ENCODE results near the gene UBC.
"Not testable (repeated sequence)": the region's sequence is repeated elsewhere in the genome, so short reads cannot be mapped to it uniquely, and the experiment has no call there.

UBC gene

DNA sequence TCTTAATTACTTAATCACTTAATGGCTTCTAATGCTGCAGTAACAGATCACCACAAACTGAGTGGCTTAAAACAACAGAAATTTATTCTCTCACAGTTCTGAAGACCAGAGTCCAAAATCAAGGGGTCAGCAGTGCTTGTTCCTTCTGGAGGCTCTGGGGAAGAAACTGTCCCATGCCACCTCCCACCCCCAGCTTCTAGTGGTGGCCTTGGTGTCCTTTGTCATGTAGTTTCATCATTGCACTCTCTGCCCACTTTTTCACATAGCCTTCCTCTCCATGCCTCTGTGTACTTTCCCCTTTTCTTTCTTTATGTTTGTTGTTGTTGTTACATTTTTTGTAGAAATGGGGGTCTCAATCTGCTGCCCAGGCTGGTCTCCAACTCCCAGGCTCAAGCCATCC lies 16.1 kb upstream of the UBC start:
- DNase-seq, result no peak

DNA sequence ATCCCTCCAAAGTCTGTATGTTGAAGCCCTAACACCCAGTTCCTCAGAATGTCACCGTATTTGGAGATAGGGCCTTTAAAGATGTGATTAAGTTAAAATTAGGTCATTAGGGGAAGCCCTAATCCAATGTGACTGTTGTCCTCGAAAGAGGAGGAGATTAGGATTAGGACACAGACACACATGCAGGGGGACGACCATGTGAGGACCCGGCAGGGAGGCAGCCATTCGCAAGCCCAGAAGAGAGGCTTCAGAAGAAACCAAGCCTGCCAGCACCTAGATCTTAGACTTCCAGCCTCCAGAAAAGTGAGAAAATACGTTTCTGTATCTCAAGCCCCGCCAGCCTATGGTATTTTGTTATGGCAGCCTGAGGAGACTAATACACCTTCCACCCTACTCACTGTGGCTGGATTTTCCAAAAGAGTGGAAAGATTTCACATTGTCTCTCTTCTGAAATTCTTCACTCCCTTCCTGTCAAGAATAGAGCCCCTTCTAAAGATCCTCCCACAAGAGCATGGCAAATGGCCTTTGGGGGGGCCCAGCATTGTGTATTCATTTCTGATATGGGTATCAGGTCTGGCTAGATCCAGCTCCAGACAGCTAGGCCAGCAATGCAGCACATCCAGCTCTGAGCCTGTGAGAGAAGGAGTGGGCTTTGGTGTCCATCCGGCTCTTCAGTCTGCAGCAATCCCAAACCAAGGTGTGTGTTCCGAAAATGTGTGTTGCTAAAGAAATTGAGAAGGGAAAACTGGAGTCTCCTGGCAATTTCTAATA lies 15.4 kb upstream of the UBC start:
- DNase-seq, result no peak

DNA sequence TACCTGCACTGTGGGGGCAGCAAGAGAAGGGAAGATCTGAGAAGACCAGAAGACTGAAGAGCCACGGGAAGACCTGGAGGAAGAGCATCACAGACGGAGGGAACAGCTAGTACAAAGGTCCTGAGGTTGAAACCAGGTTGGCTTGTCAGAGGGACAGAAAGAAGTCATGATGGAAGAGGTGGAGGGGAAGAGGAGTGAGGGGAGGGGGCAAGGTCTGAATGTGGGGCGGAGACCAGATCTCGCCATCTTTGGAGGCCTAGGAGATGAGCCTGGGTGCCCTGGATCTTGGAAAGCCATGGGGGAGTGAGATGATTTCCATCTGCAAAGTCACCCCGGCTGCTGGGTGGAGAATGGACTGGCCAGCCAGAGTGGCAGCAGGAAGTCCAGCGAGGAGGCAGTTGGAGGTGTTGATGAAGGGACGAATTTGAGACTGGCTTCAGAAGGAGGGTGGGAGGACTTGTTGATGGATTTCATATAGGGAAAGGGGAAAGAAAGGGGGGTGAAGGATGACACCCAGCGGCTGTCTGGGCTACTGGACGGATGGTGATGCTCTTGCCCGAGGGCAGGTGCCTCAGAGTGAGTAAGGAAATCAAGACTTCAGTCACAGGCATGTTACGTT lies 14.6 kb upstream of the UBC start:
- no peak for DNase-seq

DNA sequence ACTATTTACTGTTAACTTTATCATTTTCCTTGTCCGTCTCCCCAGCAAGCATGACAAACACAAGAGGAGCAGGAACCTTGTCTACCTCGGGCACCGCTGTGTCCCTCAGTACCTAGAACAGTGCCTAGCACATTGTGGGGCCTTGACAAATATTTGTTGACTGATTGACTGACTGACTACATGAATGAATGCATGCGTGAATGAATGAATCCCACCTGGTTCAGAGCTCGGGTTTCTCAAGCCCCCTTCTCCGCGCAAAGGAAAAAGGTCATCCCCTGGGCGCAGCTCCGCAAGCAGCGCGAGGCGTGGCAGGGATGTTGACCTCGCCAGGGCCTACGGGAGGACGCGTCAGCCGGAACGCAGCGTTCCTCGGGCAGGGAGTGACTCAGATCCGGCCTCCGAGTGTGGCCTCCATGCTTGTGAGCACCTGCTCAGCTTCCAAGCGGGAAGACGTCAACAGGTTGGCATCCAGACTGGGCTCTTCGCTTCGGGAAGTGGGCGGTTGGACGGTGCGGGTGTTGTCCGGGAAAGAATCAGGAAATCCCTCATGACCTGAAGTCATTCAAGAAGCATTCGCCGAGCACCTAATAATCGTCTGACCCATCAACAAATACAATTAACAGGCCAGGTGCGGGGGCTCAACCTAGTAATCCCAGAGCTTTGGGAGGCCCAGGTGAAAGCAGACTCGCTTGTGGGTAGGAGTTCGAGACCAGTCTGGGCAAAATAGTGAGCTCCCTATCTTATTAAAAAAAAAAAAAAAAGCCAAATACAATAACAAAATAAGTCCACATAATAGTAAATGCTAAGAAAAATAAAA lies 13.9 kb upstream of the UBC start:
- peak; percentile 80 for DNase-seq

DNA sequence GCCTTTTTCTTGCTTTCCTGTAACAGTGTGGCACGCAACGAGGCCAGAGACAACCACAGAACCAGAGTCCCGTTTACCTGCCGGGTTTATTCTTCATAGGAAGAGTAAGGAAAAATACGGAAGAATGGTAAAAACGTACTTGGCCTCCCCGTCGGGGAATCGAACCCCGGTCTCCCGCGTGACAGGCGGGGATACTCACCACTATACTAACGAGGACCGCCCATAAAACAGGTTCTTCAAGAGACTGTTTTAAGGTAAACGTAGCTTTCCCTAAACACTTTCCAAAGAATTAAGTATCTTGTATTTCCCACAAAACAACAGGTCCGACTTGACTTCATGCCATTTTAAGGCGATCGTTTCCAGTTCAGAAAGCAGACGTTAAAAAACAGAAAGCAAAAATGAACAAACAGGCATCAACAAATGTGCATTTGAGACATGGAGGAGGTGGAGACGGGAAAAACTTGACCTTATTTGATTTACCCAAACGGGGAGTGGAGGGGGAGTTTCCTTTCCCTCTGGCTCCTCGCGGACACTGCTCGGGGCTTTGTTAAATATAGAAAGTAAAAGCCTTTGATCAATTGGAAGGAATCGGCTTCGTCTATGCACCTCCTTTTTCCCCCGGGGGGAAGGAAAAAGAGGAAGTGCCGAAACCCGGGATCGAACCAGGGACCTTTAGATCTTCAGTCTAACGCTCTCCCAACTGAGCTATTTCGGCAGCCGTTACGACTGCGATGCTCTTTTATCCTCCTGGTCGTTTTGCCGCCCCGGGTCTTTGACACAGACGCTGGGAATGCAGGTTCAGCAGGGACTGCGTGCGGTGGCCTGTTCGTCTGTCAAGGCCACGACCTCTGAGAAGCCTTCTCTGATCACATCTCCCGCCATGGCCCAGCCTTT lies 13.0 kb upstream of the UBC start:
- DNase-seq, result peak; percentile 86

DNA sequence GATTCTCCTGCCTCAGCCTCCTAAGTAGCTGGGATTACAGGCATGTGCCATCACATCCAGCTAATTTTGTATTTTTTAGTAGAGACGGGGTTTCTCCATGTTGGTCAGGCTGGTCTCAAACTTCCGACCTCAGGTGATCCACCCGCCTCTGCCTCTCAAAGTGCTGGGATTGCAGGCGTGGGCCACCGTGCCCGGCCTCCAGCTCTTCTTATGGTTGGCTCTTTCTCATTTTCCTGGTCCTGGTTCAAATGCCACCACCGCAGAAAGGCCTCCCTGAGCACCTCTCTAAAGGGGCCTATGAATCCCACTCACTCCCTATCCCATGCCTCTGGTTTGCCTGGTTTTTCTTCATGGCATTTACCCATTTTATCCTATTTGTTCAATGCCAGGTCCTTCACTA lies 11.3 kb upstream of the UBC start:
- not testable (repeated sequence) for DNase-seq

DNA sequence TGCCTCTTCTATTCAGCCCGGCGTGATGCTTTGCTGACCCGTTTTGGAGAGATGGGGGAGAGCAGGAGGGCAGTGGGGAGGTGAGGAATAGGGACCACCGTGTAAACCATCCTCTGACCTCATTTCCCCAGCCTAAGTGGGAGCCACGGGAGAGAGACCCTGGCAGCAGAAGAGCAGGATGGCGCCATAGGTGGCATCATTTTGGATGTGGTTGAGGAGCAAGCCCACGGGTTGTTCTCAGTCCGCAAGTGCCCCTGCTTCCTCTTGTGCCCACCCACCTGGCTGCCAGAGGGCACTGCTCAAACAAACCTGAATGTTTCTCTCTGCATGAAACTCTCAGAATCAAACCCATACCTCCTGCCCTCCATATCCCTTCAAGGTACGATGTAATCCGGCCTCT lies 10.7 kb upstream of the UBC start:
- DNase-seq, result no peak

DNA sequence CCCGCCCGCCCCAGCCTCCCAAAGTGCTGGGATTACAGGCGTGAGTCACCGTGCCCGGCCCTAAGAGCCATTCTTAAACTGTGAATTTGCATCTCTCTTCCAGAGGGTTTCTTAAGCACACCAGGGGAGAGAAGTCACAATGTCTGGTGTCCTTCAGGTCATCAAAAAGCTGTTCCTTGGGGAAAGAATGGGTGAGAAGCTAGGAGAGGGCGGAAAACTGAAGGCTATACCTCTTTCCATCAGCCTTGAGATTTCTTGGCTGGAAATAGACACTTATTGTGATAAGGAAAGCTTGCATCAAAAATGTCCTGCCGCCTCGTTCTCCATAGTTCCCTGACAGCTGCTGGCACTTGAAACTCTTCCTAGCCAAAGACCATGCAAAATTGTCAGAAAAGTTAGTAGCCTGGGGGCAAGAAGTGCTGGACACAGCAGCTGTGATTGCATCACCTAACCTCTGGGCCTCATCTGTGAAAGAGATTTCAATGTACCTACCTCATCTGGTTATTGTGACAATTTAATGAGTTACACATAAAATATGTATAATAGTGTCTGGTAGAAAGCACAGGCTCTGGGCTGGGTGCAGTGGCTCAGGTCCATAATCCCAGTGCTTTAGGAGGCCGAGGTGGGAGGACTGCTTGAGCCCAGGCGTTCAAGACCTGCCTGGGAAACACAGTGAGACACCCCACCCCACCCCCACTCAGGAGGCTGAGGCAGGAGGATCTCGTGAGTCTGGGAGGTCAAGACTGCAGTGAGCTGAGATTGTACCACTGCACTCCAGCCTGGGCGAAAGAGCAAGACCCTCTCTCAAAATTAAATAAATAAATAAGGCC lies 9.7 kb upstream of the UBC start:
- peak; percentile 74 for DNase-seq

DNA sequence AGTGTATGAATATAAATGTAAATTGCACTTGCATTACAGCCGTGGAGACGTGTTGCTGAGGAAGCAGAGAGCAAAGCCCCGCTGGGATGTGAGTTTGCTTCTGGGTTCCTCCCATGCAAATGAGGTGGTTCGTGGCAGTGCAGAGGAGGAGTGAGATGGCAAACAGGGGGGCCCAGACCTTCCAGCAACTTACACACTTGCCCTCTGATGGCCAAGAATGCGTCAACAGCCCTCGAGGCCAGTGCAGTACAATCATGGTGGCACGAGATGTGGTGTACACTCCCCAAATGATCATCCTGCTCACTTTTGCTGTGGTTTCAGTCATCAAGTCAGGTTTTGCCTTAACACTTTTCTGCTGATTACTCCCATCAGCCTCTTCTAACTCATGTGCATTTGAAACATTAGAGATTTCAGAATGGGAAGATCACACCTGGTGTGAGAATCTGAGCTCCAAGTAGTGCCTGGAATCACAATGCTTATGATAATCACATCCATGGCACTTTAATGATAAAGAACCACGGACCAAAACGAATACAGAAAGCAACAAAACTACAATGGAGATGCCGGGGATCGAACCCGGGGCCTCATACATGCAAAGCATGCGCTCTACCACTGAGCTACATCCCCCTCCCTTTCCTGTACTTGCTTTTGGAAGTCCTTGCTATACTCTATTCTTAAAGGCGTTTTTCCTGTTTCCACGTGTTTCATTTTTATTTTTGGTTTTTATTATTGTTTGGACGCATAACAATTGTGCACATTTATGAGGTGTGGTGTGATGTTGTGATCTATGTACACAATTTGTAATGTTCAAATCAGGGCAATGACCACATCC lies 7.0 kb upstream of the UBC start:
- peak; percentile 67 for DNase-seq

DNA sequence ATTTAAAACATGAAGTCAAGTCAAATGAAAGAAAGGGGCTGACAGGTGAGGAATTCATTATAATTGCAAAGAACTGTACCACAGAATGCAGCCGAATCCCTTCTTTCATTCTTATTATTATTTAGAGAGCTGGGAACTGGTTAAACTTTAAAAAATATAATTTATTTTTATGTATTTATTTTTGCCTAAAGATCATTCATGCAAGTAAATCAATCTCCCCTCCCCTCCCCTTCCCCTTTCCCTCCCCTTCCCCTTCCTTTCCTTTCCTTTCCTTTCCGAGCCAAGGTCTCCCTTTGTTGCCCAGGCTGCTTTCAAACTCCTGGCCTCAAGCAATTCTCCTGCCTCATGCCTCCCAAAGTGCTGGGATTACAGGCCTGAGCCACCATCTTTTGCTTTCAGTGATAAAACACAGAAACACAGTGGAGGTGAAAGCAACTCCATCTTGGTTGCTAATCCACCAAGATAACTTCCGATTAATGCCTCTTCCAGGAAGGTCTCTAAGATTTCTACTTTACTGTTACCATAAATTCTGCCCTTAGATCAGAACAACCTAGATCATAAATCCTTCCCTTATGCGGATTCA lies 6.0 kb upstream of the UBC start:
- DNase-seq, result no peak

DNA sequence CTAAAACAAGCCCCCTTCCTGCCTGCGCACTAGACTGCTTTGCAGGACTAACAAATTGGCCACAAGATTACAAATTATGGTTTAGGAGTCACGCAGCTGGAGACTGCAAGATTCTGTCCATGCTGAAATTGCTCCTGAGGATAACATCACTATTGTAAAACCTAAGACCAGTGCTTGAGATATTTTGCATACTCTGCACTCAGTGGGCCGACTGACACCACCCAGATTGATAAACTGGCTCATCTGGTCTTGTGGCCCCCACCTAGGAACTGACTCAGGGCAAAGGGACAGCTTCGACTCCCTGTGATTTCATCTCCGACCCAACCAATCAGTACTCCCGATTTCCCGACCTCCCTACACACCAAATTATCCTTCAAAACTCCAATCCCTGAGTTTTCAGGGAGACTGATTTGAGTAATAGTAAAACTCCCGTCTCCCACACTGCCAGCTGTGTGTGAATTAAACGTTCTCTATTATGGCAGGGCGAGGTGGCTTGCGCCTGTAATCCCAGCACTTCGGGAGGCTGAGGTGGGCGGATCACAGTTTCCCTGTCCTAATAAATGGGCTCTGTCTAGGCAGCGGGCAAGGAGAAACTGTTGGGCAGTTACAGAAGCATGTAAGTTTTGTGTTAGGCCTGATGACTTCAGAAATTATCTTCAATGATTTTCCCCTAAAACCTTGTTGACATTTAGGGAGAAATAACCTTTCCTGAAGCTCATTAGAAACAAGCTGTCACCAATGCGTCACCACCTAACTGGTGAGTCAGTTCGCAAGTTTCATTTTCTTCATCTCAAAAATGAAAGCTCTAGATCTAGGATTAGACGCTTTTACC lies 5.3 kb upstream of the UBC start:
- DNase-seq, result no peak

DNA sequence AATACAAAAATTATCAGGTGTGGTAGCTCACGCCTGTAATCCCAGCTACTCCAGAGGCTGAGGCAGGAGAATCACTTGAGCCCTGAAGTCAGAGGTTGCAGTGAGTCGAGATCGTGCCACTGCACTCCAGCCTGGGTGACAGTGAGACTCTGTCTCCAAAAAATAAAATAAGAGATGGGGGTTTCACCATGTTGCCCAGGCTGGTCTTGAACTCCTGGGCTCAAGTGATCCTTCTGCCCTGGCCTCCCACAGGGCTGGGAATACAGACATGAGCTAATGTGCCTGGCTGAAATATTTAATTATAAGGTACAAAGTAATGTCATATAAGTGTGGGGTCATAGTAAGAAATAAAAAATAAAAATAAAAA lies 4.2 kb upstream of the UBC start:
- not testable (repeated sequence) for DNase-seq

DNA sequence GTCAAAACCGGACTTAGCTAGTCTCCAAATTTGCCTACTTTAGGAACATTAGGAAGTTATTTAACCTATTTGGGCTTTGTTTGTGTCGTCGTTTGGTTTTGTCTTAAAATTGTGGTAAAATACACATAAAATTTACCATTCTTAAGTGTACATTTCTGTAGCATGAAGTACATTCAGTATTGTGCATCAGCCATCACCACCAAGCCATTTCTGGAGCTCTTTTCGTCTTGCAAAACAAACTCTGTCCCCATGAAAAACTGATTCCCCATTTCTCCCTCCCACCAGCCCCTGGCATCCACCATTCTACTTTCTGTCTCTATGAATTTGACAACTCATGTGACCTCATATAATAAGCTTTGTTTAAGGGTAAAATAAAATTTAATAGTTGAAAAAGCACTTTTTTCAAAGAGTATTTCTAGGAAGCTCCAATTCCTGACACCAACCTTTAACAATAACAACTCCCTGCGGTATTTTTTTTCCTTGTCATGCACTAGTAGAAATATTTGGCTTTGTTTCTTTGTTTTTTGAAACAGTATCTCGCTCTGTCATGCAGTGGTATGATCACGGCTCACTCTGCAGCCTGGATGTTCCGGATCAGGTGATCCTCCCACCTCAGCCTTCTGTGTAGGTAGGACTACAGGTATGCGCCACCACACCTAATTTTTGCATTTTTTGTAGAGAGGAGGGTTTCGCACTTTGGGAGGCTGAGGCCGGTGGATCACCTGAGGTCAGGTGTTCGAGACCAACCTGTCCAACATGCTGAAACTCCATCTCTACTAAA lies 3.6 kb upstream of the UBC start:
- no peak for DNase-seq

DNA sequence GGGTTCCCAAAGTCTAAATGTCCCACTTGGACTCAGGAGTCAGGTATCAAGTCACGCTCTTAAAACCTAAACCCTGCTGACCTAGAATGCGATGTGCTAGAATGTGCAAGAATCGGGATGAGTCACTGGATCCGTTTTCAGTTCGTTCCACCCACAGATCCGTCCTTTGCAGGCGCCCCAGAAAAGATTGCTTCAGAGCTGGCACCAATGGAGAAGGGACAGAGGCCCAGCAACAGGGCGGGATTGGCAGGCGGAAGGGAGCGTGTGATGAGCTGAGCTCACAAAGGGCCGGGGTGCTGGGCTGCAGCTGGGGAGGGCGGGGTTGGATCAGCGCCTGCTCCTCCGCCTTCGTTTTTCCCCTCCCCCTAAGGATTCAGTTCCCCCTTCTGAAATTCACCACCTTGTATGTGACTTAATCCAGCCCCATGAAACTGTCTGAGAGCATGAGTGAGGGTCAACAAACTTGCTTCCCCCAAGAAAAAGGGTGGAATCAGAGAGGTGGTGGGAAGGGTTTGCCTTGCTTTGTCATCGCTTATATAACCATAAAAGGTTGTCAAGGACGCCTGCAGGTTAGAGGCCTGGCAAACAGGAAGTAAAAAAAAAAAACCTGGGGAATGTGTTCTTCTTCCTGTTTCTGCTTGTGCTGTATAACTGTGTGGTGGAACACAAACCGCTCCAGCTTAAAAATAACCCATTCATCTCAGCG lies 2.8 kb upstream of the UBC start:
- peak; percentile 100 for DNase-seq

DNA sequence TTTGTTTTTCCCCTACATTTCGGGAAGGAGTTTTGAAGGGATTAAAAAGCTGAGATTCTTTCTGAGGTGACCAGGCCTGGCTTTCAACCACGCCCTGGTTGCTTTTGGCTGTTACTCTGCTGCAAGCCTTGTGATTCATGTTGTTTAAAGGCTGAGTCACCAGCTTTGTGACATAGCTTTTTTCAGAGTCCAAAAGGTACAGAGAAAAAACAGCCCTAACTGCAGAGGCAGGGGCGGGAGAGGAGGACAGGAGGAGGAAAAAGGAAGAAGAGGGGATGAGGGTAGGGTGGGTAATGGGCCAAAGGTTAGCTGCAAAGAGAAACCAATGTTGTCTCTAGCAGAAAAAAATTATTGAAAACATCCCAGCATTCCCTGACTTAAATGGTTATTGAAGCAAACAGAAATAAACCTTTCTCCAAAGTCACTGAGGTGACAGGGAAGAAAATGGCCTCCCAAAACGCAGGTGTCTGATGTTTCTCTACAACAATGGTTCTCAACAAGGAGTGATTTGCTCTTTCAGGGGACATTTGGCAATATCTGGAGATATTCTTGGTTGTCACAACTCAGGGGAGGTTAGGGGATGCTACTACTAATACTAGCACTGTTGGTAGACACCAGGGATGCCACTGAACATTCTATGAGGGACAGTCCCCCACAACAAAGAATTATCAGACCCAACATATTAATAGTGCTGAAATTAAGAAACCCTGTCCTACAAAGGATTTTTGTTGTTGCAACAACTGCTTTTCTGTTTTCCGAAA lies 2.1 kb upstream of the UBC start:
- peak; percentile 97 for DNase-seq

DNA sequence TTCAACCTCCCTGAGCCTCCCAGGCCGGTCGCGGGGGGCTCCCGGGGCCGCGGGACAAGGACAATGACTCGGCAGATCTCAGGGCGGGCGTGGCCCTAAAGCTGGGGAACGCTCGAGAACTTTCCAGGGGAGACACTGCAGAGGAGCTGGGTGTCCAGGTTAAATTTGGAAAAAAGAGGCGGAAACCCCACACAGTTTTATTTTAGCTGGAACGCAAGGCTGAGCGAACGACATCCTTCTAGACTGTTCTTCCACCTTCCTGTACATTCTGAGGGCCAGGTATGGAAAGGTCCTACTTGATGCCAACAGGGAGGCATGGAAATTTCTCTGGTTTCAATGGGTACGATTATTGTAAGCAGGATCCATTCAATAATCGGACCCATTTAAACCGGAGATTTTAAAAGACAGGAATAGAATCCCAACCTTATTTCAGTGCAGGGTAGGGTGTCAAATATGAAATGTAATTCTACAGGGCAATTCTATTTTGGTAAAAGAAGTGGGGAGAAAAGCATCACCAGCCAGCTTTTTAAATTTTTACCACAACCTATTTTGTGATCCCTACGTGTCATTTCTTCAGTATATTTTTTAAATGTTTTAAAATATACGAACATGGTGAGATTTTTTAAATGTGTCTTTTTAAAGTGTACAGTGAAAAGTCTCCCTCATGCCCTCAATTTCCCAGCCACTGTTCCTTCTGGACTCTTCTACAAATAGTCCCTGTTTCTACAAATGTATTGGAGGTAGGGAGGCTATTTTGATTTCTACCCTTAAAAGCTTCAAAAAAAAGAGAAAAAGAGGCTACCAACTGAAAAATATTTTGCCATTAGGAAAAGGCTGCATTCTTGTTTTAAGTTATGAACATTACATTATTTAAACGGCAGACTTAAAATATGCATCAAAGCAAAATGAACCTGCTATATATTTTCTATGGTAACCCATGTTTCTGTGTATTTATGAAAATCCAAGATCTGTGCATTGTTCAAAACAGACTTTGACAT lies 1.1 kb upstream of the UBC start:
- DNase-seq, result peak; percentile 64

Measured in fibroblast of skin of back (primary cell).